HepG2 (cell line): ENCODE measurements around the gene EIF1. TPM values are rescaled to one million over a fixed set of nuclear protein-coding genes. Genes with fewer than 3 reads are reported as not detected.
A peak's percentile ranks its signal among the peaks of the same experiment; 100 is the strongest.

ENCODE experiments used
- FOXP1 ChIP-seq, 2 experiments: fragments of 450-650 bp in 1 of 2; IDR thresholded peaks; 2 replicates each; pipeline ENCODE4 v1.6.1; 2017 to 2018; ENCODE audit warnings: antibody characterized with exemption in 1 of 2
- HIC2 ChIP-seq: sonication (generic); formaldehyde crosslinking; IDR thresholded peaks from 2 replicates; pipeline ENCODE4 v1.9.0; 2022; ENCODE audit warnings: low read depth, missing genetic modification reagents
- KDM3A ChIP-seq: IDR thresholded peaks from 2 replicates; pipeline ENCODE4 v1.6.1; 2018; ENCODE audit warnings: low read depth, missing compliant biosample characterization
- LCORL ChIP-seq, 2 experiments: fragments of 450-650 bp in 1 of 2; sonication (generic) in 1 of 2; formaldehyde crosslinking in 1 of 2; IDR thresholded peaks; 2 replicates each; pipeline versions ENCODE4 v1.5.0 to v1.6.1; 2017 to 2020; ENCODE audit warnings: antibody characterized with exemption in 1 of 2, missing genetic modification reagents in 1 of 2
- MZF1 ChIP-seq: sonication (generic); formaldehyde crosslinking; IDR thresholded peaks from 2 replicates; pipeline ENCODE4 v1.8.1; 2023; ENCODE audit warnings: mild to moderate bottlenecking, missing genetic modification reagents, borderline replicate concordance
- ZNF431 ChIP-seq: sonication (generic); formaldehyde crosslinking; IDR thresholded peaks from 2 replicates; pipeline ENCODE4 v1.9.0; 2022; ENCODE audit warnings: missing genetic modification reagents, low read depth, mild to moderate bottlenecking, borderline replicate concordance
- ZNF687 ChIP-seq: sonication (generic); formaldehyde crosslinking; IDR thresholded peaks from 2 replicates; pipeline ENCODE4 v1.5.1; 2020; ENCODE audit warnings: mild to moderate bottlenecking, missing genetic modification reagents, moderate library complexity
- polyA plus RNA-seq, 8 experiments: library from polyadenylated mRNA; depleted of rRNA in 3 of 8; stranded (reverse) in 7 of 8; unstranded in 1 of 8; fragments of >200 nt; fragmentation: Illumina TruSeq in 4 of 8; extraction: Trizol in 4 of 8; gene quantifications; 2 replicates each; pipeline versions ENCODE4 v1.2.1 to v1.2.3, GENCODE V29; 2011 to 2016; ENCODE audit warnings: low read depth in 4 of 8, missing spikeins in 1 of 8, mixed read lengths in 1 of 8; ENCODE audit not compliant: insufficient read depth in 1 of 8
- total RNA-seq, 5 experiments: library from RNA; depleted of rRNA; stranded (reverse); fragments of >200 nt; fragmentation: Illumina TruSeq; extraction: Trizol; gene quantifications; 2 replicates each; pipeline ENCODE4 v1.2.3, GENCODE V29; 2016; ENCODE audit warnings: low read depth in 1 of 5

EIF1 gene
- total and polyA plus RNA-seq, 2 of the 13 experiments (the other 11 are each of a cell fraction or from before 2014, with no cell fraction given) = 147 to 517 TPM

GRCh38 chr17:41739661-41740352 is 51.1 kb downstream of the EIF1 start (continued):
- TF ChIP-seq ZNF687 (CRISPR knock-in tag) (peak; percentile 49), ZNF431 (CRISPR knock-in tag) (no peak), KDM3A (0 out of 2 replicates have a peak, but pooled peaks have one; percentile 58), FOXP1 (IDR thresholded peaks at IDR 0.05) (no peak), FOXP1 (CRISPR knock-in tag; IDR thresholded peaks at IDR 0.05) (no peak), MZF1 (CRISPR knock-in tag) (0 out of 2 replicates have a peak, but pooled peaks have one; percentile 30), LCORL (IDR thresholded peaks at IDR 0.05) (no peak), LCORL (CRISPR knock-in tag; IDR thresholded peaks at IDR 0.05) (peak; percentile 19; the same call in 1 of the 2 replicates), HIC2 (CRISPR knock-in tag) (peak; percentile 36; the same call in 1 of the 2 replicates)
